Gastrocnemius medialis (tissue), 4 donors: Measurements from ENCODE around the gene PLEKHM2.
"Not testable (repeated sequence)": the region's sequence is repeated elsewhere in the genome, so short reads cannot be mapped to it uniquely, and the experiment has no call there.

Experiments used
- CTCF ChIP-seq, 5 experiments: fragments of 450-650 bp in 3 of 5; fragments of 200-600 bp in 2 of 5; sonication (generic) in 2 of 5; IDR thresholded peaks in 4 of 5; conservative IDR thresholded peaks in 1 of 5; 1 replicate in 4 of 5; 2 replicates in 1 of 5; pipeline ENCODE4 v1.5.1; 2016 to 2019; ENCODE audit warnings: antibody characterized with exemption in 5 of 5, mild to moderate bottlenecking in 3 of 5, moderate library complexity in 3 of 5
- POLR2A ChIP-seq, 2 donors: fragments of 450-650 bp; IDR thresholded peaks; one replicate each; pipeline ENCODE4 v1.6.1; 2017; ENCODE audit warnings: antibody characterized with exemption in 2 of 2, mild to moderate bottlenecking in 2 of 2, moderate library complexity in 2 of 2

GRCh38 chr1:15699321-15699720, 15.2 kb downstream of the PLEKHM2 start:
- not testable (repeated sequence) for TF ChIP-seq CTCF (IDR thresholded peaks at IDR 0.05 in 4 of 5, conservative IDR thresholded peaks at IDR 0.05 in 1 of 5); POLR2A (IDR thresholded peaks at IDR 0.05)
